ENCODE data around the gene PTPRC.

GRCh38 chr1:198773523-198773922 lies 134.7 kb downstream of the PTPRC start:
- TF ChIP-seq POLR2AphosphoS5 (IDR thresholded peaks at IDR 0.05; ENCODE audit: low read depth, low read length) (no peak), POLR2A (IDR thresholded peaks at IDR 0.05; ENCODE audit: low read depth, low read length) (no peak)

Data from GM12892 (cell line).